ENCODE results near the gene OPA1. TPM values are rescaled to one million over a fixed set of nuclear protein-coding genes. Genes with fewer than 3 reads are reported as not detected.

The OPA1 gene
- total RNA-seq, 2 experiments from 2014 or later: 56.1 to 57.6 TPM

DNA sequence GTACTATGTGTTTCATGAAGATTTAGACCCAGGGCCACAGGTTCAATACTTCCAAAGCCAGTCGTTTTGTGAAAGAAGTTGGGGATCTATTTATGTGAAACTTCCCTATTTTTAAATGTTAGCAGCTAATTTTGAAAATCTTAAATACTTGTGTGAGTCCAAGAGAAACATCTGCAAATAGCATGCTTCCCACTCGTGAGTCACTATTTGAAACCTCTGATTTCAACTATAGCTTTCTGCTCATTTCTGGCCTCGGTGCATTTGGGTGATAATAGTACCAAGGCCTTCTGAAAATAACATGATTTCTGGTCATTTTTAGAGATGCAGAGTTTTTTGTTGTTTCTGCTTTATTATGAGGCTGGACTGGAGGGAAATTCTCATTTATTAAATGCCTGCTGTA, 110.0 kb downstream of the OPA1 start:
- H3K9me3 Mint-ChIP-seq: no peaks in the 10 kb centered on the region
- no peaks in the 10 kb centered on the region for H3K27me3 ChIP-seq (ENCODE audit: control insufficient read depth in 1 of 2, insufficient read depth in 2 of 2, low read length in 2 of 2)
- H3K4me3 Mint-ChIP-seq: no peak overlapping the region
- ChIA-PET POLR2A (no interaction called here), CTCF (no interaction called here)
- intact Hi-C loops (cut with DNase I, micrococcal nuclease): no loop called here
- peaks cover 29% of the 10 kb centered on the region for H3K36me3 Mint-ChIP-seq (ENCODE audit: low read depth)
- TF ChIP-seq, protein P1, sequence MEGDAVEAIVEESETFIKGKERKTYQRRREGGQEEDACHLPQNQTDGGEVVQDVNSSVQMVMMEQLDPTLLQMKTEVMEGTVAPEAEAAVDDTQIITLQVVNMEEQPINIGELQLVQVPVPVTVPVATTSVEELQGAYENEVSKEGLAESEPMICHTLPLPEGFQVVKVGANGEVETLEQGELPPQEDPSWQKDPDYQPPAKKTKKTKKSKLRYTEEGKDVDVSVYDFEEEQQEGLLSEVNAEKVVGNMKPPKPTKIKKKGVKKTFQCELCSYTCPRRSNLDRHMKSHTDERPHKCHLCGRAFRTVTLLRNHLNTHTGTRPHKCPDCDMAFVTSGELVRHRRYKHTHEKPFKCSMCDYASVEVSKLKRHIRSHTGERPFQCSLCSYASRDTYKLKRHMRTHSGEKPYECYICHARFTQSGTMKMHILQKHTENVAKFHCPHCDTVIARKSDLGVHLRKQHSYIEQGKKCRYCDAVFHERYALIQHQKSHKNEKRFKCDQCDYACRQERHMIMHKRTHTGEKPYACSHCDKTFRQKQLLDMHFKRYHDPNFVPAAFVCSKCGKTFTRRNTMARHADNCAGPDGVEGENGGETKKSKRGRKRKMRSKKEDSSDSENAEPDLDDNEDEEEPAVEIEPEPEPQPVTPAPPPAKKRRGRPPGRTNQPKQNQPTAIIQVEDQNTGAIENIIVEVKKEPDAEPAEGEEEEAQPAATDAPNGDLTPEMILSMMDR (IDR thresholded peaks at IDR 0.05): no peak
- no peak for DNase-seq
- no peaks in the 10 kb centered on the region for H3K9me3 ChIP-seq (ENCODE audit: control insufficient read depth in 1 of 2, insufficient read depth in 1 of 2, low read length in 2 of 2)
- no peak overlapping the region for H3K4me3 ChIP-seq (ENCODE audit: low read length)
- no peak for ATAC-seq (ENCODE audit: poor library complexity)
- H3K4me1 ChIP-seq (ENCODE audit: insufficient read depth, low read length): no peaks in the 10 kb centered on the region
- H3K27ac ChIP-seq (ENCODE audit: low read depth in 1 of 2, low read length in 2 of 2): no peak overlapping the region
- no peaks in the 10 kb centered on the region for H3K27me3 Mint-ChIP-seq
- H3K36me3 ChIP-seq (ENCODE audit: insufficient read depth, low read length): peaks cover 4% of the 10 kb centered on the region
- no peak overlapping the region for H3K27ac Mint-ChIP-seq
- H3K4me1 Mint-ChIP-seq (ENCODE audit: low read depth): no peaks in the 10 kb centered on the region

DNA sequence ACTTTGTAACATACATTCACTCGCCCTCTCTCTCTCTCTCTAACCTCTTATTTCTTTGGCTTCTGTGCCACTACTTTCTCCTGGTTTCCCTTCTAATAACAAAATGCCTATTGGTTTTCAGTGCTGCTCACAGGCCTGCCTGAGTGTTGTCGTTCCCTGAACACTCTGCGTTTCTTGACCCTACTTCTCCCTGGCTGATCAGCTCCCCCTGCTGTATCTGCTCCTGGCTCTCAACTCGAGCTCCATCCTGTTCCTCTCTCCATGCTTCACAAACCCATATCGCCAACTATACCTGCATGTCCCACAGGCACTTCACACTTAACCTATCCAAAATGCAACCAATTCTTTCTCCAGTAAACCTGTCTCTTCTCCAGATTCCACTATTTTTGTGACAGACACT, 111.4 kb downstream of the OPA1 start:
- H3K4me1 Mint-ChIP-seq (ENCODE audit: low read depth): no peaks in the 10 kb centered on the region
- Histone ChIP-seq H3K4me1 (ENCODE audit: insufficient read depth, low read length) (no peaks in the 10 kb centered on the region), H3K27me3 (ENCODE audit: control insufficient read depth in 1 of 2, insufficient read depth in 2 of 2, low read length in 2 of 2) (no peaks in the 10 kb centered on the region), H3K4me3 (ENCODE audit: low read length) (no peak overlapping the region), H3K36me3 (ENCODE audit: insufficient read depth, low read length) (peaks cover 1% of the 10 kb centered on the region), H3K9me3 (ENCODE audit: control insufficient read depth in 1 of 2, insufficient read depth in 1 of 2, low read length in 2 of 2) (no peaks in the 10 kb centered on the region), H3K27ac (ENCODE audit: low read depth in 1 of 2, low read length in 2 of 2) (no peak overlapping the region)
- peaks cover 16% of the 10 kb centered on the region for H3K36me3 Mint-ChIP-seq (ENCODE audit: low read depth)
- ATAC-seq (ENCODE audit: poor library complexity) (no peak), DNase-seq (no peak)
- no peaks in the 10 kb centered on the region for H3K27me3 Mint-ChIP-seq
- no peaks in the 10 kb centered on the region for H3K9me3 Mint-ChIP-seq
- ChIA-PET POLR2A (no interaction called here), CTCF (no interaction called here)
- no peak overlapping the region for H3K4me3 Mint-ChIP-seq
- no peak overlapping the region for H3K27ac Mint-ChIP-seq
- intact Hi-C loops (cut with DNase I, micrococcal nuclease): no loop called here
- TF ChIP-seq, protein P1 (IDR thresholded peaks at IDR 0.05): no peak

DNA sequence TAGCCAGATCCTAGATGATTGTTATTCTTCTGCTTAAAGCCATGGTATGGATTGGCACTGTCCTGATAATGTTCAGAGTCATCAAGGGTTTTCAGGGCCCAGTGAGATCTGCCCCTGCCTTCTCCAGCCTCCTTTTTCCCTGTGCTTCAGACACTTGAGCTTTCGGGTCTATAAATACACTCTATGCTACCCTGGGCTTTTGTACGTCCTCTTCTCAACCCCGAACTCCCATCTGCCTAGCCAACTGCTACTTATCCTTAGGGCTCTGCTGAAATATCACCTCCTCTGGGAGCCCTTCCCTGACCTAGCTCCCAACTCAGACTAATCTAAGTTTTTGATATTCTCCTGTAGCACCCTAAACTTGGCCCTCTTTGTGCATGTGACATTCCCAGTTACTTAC, 115.3 kb downstream of the OPA1 start:
- CTCF ChIA-PET: no interaction called here
- POLR2A ChIA-PET: no interaction called here
- Mint-ChIP-seq H3K27me3 (no peaks in the 10 kb centered on the region), H3K27ac (no peak overlapping the region), H3K4me1 (ENCODE audit: low read depth) (no peaks in the 10 kb centered on the region), H3K9me3 (no peaks in the 10 kb centered on the region), H3K4me3 (no peak overlapping the region), H3K36me3 (ENCODE audit: low read depth) (no peaks in the 10 kb centered on the region)
- intact Hi-C loops (cut with DNase I, micrococcal nuclease): loop anchor here in 1 of 2 experiments (2.0 kb wide), 1 partner anchor 67 kb away; no protein-coding TSS in a partner anchor
- no peaks in the 10 kb centered on the region for H3K27me3 ChIP-seq (ENCODE audit: control insufficient read depth in 1 of 2, insufficient read depth in 2 of 2, low read length in 2 of 2)
- no peak overlapping the region for H3K27ac ChIP-seq (ENCODE audit: low read depth in 1 of 2, low read length in 2 of 2)
- ATAC-seq (ENCODE audit: poor library complexity) (no peak), DNase-seq (no peak)
- no peaks in the 10 kb centered on the region for H3K4me1 ChIP-seq (ENCODE audit: insufficient read depth, low read length)
- TF ChIP-seq, protein P1 (IDR thresholded peaks at IDR 0.05): no peak
- no peak overlapping the region for H3K4me3 ChIP-seq (ENCODE audit: low read length)
- peaks cover 0 to 3% of the 10 kb centered on the region in 2 experiments for H3K9me3 ChIP-seq (ENCODE audit: control insufficient read depth in 1 of 2, insufficient read depth in 1 of 2, low read length in 2 of 2)
- H3K36me3 ChIP-seq (ENCODE audit: insufficient read depth, low read length): no peaks in the 10 kb centered on the region

Measured in CD4-positive, alpha-beta T cell (primary cell).